HG03460 (cell line): ENCODE results near the gene TNF.

ENCODE experiments used
- ATAC-seq: cut with Tn5 transposase; IDR thresholded peaks from one replicate; pipeline ENCODE4 v1.9.1; 2021; ENCODE audit not compliant: unreplicated experiment

TNF gene

GRCh38 chr6:31575335-31575901 lies at the start of gene TNF:
Gene TNF, plus strand, starts transcription at chr6:31575565. Its CDS starts 177 bp downstream, at chr6:31575742.
- ATAC-seq, result no peak

- no peak for ATAC-seq
Measured at GRCh38 chr6:31525932-31526591, 49.3 kb upstream of the TNF start.

GRCh38 chr6:31528307-31528777 lies 47.0 kb upstream of the TNF start:
- ATAC-seq, result no peak

GRCh38 chr6:31528821-31529328 lies 46.5 kb upstream of the TNF start, which contains the start of gene MCCD1:
Gene MCCD1, plus strand, starts transcription at chr6:31528962. Its CDS starts 53 bp downstream, at chr6:31529015.
- no peak for ATAC-seq

- no peak for ATAC-seq
Measured at GRCh38 chr6:31529329-31530150, 45.8 kb upstream of the TNF start.

- ATAC-seq, result no peak
Measured at GRCh38 chr6:31530659-31531058, 44.7 kb upstream of the TNF start.

- ATAC-seq, result no peak
Measured at GRCh38 chr6:31531162-31531561, 44.2 kb upstream of the TNF start.

DNA sequence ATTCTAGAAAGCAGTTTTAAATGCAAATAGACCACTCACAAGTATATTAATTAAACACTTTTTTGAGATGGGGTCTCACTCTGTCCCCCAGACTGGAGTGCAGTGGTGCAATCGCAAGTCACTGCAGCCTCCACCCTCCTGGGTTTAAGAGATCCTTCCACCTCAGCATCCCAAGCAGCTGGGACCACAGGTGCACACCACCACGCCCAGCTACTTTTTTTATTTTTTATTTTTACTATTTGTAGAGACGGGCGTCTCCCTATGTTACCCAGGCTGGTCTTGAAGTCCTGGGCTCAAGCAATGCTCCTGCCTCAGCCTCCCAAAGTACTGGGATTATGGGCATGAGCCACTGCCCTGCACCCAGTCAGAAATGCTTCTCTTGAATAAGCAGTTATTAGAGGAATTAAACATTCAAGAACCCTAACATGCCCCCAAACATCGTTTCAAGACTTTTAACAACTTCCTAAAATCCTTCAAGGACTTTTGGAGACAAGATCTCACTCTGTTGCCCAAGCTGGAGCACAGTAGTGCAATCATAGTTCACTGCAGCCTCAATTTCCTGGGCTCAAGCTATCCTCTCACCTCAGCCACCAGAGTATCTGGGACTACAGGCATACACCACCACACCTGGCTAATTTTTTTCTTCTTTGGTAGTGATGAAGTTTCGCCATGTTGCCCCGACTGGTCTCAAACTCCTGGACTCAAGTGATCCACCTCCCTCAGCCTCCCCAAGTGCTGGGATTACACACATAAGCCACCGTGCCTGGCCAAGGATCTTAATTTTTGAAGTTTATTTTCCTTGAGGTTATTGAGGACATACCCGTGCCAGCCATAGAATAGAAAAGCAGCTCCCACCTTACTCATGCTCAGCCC lies 43.4 kb upstream of the TNF start:
- ATAC-seq, result no peak

DNA sequence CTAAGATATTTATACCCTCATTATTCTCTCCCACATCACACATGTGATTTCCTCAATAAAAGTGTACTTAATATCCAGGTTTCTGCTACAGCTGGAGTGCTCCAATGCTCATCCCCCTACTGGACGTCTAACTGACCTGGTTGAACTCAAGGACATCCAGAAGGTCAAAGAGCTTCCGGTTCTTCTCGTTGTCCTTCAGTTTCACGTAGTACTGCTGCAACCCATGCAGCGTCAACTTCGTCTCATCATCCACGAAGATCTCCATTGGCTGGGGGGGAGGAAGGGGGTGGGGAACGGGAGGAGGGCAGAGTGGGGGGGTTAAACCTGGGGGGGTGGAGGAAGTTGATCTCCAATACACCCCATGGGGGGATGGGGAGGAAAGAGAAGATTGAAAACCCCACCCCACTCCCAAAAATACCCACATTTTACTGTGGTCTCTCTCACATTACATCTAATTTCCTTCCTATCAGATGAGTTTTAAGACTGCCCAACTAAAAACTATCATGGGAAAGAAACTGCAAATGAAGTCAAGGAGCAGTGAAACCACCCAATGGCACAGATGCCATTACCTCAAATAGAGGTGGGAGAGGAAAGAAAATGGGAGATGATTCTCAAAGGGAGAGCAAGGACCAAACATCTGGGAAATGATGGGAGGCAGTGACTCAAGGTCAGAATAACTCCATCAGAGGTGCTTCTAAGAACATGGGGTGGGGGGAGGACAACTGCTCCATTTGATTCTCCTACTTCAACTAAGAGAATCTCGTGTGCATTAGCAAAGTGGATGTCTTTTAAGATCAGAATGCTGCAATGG lies 42.5 kb upstream of the TNF start:
- no peak for ATAC-seq

DNA sequence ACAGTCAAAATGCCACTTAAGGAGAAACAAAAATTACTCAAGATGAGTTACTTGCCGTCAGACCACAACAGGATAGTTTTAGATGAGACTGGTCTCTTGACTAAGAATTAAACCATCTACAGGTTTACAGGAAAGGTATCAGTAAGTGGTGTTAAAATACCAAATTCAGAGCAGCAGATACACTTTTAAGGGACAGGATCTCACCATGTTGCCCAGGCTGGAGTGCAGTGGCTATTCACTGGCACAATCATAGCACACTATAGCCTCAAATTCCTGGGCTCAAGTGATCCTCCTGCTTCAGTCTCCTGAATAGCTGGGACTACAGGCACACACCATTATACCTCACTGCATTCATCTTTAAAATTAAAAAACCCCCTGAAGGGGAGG lies 41.9 kb upstream of the TNF start:
- ATAC-seq, result no peak

GRCh38 chr6:31534011-31534410 lies 41.4 kb upstream of the TNF start:
- no peak for ATAC-seq

DNA sequence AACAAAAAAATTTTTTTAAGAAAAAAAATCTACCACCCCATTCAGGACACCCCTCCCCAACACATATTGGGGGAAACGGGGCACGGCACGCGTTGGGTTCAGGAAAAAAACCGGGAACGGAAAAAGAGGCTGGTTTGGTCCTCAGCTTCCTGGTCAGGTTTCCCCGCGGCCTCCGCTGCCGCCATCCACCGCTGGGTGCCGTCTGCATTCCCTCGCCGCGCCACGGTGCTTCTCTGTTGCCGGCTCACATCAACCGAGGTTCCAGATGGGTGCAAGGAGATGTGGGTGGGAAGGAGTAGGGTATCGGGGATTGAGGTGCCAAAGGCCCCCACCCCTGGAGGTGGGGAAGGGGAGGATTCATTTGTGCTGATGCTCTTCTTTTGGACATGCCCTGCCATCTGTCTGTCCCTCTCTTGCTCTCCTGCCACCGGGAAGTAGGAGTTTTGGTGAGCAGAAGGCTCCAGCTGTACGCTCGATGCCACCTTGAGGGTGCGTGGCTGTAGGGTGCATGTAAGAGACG lies 40.8 kb upstream of the TNF start:
- no peak for ATAC-seq

GRCh38 chr6:31535538-31536324 lies 39.6 kb upstream of the TNF start:
- ATAC-seq, result no peak

DNA sequence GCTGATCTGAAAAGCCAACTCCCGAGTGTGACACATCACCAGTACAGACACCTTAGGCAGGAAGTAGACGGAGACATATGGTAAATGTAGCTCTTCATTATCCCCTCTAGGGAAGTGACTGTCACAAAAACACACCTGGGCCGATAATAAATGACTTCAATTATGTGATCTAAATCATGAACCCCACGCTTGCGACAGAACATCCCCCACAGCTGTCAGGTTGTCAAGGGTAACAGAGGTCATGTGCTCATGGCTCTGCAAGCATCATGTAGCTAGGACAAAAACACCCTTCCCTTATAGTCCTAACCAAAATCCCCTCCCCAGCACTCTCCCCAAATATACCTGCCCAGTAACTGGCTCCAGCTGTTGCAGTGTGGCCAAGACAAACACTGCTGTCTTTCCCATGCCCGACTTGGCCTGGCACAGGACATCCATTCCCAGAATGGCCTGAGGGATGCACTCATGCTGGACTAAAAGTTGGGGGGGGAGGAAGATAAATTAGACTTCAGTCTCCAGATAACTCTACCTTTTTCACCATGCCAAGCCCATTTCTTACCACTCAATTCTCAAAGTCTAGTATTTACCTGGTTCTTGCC lies 36.5 kb upstream of the TNF start:
- ATAC-seq, result no peak

- no peak for ATAC-seq
Measured at GRCh38 chr6:31540640-31541039, 34.7 kb upstream of the TNF start.

DNA sequence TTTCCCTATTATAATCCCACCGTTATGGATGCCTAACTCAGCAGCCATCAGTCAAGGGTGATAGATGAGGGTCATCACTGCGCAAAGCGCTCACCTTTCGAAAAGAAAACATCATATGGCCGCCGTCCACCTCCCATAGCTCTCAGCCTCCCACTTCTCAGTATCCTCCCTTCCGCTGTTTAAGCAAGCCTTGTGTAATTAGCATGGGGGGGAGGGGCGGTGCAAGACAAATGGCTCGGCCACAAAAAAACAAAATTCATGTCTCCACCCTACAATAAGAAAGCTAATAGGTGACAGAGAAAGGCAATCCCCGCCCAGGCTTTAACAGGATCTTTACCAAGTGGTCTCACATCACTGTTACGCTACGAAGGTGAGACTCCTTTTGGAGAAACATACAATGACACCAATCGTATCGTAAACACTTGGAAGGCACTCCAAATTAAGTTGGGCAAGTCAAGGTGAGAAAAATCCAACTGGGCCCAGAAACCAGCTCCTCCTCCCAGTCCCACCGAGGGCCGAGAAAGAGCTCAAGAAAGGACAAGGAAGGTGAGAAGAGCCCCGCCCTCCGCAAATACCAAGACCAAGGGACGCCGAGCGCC lies 34.2 kb upstream of the TNF start:
- ATAC-seq, result no peak

DNA sequence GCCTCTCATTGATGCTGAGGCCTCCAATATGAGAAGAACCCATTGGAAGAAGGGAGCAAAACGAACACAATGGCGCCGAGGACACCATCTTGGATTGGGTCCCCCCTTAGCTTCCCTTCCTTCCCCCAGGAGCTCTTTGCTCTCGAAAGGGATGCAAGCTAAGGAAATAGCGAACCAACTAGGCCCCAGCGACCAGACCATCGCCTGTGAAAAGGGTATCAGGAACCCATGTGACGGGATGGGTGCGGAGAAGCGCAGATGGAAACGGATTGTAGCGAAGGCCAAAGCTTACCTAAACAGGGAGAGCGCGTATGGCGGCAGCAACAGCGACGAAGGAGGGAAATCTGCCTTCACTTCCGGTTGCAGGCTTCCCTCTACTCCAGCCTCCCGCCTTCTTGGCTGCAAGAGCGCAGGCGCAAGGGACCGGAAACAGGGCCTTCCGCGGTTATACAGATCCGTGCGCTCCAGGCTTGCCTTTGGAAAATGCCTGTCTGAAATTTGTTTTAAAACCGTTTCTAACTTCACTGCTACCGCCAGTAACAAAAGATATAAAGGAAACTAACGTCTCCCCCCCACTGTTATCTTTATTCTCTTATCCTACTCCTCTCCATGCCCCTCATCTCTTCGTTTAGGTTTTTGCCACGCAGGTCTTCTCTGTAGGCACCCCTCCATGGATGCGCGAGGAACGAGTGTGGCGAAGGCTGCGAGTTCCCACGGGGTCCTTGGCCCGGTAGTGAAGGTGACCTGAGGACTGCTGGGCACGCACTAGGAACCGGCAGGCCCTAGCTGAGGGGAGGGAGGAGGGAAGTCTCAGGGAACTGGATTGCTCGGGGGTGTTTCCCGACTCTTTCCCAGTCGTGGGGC lies 33.5 kb upstream of the TNF start, which contains the start of gene DDX39B:
TSS of gene DDX39B (minus strand) at position 346 of the 864 bp plus-strand sequence. CDS start 1,471 bp downstream, outside the sequence.
- peak; percentile 63 for ATAC-seq
